Glutamatergic neuron (in vitro differentiated cells): ENCODE data around the gene DEXI. TPM values are rescaled to one million over a fixed set of nuclear protein-coding genes. Genes with fewer than 3 reads are reported as not detected.

Source experiments
- DNase-seq: peaks from one replicate; pipeline ENCODE4 v3.0.0; 2022
- H3K27ac Mint-ChIP-seq: one replicate; pipeline ENCODE4 v1.8.0; 2020; ENCODE audit warnings: mild to moderate bottlenecking, mixed read lengths, inconsistent platforms; ENCODE audit not compliant: unreplicated experiment
- H3K27me3 Mint-ChIP-seq: one replicate; pipeline ENCODE4 v1.8.0; 2020; ENCODE audit warnings: mild to moderate bottlenecking, moderate library complexity, mixed read lengths, inconsistent platforms; ENCODE audit not compliant: unreplicated experiment
- H3K36me3 Mint-ChIP-seq: one replicate; pipeline ENCODE4 v1.8.0; 2020; ENCODE audit warnings: mild to moderate bottlenecking, mixed read lengths, inconsistent platforms; ENCODE audit not compliant: unreplicated experiment
- H3K4me1 Mint-ChIP-seq: one replicate; pipeline ENCODE4 v1.8.0; 2020; ENCODE audit warnings: mild to moderate bottlenecking, low read depth, mixed read lengths, inconsistent platforms; ENCODE audit not compliant: unreplicated experiment
- H3K4me3 Mint-ChIP-seq: one replicate; pipeline ENCODE4 v1.8.0; 2020; ENCODE audit warnings: mild to moderate bottlenecking, mixed read lengths, inconsistent platforms; ENCODE audit not compliant: unreplicated experiment
- H3K9me3 Mint-ChIP-seq: one replicate; pipeline ENCODE4 v1.8.0; 2020; ENCODE audit warnings: mild to moderate bottlenecking, moderate library complexity, mixed read lengths, inconsistent platforms; ENCODE audit not compliant: unreplicated experiment
- total RNA-seq: library from RNA; stranded (reverse); fragmentation: NEBNext Ultra II Directional; extraction: Animal tissue kit (Norgen Biotek cat#: 25700); gene quantifications from one replicate; pipeline ENCODE4 v1.2.1, GENCODE V29; 2021; ENCODE audit not compliant: unreplicated experiment
- TF ChIP-seq, protein P1 (sequence below): fragments of 200-600 bp; sonication (generic); IDR thresholded peaks from one replicate; pipeline ENCODE4 v1.5.0; 2021; ENCODE audit not compliant: partially characterized antibody, unreplicated experiment

The DEXI gene
- total RNA-seq, 1 donor from 2014 or later, result 37.3 TPM

DNA sequence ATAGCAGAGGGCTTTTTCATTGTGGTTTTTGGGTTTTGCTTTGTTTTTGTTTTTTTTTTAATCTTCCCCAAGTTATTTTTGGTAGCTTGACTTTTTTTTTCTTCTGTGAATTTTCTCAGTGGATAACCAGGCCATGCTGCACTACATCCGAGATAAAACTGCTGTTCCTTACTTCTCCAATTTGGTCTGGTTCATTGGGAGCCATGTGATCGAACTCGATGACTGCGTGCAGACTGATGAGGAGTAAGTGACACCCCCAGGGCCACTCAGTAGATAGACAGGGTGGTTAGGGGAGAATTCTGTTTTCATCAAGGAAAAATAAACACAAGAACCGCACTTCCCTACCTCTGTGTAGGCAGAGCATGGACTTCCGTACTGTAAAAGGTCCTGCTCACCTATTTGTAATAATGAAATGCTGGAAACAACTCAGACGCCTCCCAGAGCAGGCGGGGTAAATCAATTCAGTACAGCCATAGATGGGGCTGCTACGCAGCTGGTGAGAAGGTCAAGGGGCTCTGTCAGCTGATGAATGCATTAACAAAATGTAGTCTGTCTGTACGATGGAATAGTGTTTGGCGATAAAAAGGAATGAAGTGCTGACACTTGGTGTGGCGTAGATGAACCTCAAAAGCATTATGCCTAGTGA, 30.7 kb upstream of the DEXI start:
- no peak for DNase-seq
- H3K4me3 Mint-ChIP-seq, result no peak overlapping the region
- no peaks in the 10 kb centered on the region for H3K36me3 Mint-ChIP-seq
- peaks cover 2% of the 10 kb centered on the region for H3K27me3 Mint-ChIP-seq
- peaks cover 4% of the 10 kb centered on the region for H3K9me3 Mint-ChIP-seq
- H3K4me1 Mint-ChIP-seq, result peaks cover 25% of the 10 kb centered on the region
- TF ChIP-seq, protein P1, sequence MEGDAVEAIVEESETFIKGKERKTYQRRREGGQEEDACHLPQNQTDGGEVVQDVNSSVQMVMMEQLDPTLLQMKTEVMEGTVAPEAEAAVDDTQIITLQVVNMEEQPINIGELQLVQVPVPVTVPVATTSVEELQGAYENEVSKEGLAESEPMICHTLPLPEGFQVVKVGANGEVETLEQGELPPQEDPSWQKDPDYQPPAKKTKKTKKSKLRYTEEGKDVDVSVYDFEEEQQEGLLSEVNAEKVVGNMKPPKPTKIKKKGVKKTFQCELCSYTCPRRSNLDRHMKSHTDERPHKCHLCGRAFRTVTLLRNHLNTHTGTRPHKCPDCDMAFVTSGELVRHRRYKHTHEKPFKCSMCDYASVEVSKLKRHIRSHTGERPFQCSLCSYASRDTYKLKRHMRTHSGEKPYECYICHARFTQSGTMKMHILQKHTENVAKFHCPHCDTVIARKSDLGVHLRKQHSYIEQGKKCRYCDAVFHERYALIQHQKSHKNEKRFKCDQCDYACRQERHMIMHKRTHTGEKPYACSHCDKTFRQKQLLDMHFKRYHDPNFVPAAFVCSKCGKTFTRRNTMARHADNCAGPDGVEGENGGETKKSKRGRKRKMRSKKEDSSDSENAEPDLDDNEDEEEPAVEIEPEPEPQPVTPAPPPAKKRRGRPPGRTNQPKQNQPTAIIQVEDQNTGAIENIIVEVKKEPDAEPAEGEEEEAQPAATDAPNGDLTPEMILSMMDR, result no peak
- peak overlapping the region; percentile 3 for H3K27ac Mint-ChIP-seq

DNA sequence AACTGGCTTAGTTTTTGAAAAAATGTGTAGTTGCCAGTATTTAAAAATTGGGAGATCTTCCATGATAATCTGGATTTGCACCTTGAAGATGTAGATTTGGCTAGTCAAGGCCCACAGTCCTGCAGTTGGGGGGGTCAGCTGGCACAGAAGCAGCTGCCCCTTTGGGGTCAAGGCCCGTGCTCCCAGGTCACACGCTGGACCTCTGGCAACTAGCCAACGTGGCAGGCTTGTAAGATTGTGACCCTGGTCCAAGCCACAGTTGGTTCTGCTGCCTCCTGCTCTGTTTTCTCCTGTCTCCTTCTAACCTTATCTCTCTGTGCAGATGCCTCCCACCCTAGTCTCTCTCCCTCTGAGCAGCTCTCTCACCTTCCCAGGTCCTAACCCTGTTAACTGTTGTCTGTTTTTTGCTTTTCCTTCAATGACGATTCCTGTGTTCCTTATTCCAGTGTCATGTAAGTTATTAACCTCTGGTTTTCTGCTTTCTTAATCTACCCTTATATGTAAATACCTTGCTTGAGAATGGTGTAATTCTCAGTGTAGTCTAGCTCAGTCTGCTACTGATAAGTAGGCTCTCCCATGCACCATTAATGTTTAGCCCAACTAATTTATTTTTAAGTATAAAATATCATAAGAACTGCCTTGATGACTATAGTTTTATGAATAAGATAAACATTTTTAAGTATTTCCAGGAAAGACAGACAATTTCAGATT, 30.0 kb upstream of the DEXI start:
- Mint-ChIP-seq H3K4me1 (peaks cover 24% of the 10 kb centered on the region), H3K27me3 (peaks cover 2% of the 10 kb centered on the region), H3K9me3 (peaks cover 4% of the 10 kb centered on the region), H3K36me3 (no peaks in the 10 kb centered on the region), H3K4me3 (peak overlapping the region; percentile 1), H3K27ac (no peak overlapping the region)
- DNase-seq, result no peak
- TF ChIP-seq, protein P1, result no peak

DNA sequence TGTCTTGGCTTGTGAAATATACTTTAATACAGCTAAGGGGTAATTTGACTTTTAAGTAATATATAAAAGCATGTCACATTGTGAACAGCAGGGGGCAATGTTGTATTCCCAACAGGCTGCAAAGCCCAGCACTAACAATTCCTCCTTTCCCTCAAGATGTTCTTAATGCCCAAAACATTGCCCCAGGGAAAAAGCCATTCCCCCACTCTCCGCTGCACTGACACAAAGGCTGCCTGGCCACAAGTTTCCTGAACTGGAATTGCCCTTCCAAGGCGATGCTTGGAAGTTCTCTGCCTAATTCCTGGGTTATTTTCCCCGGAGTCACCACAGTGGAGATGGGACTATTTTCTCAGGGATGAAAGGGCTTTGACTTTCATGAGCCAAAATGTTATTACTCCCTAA, 29.3 kb upstream of the DEXI start:
- peaks cover 2% of the 10 kb centered on the region for H3K27me3 Mint-ChIP-seq
- no peak overlapping the region for H3K27ac Mint-ChIP-seq
- DNase-seq, result peak; percentile 39
- H3K4me3 Mint-ChIP-seq, result no peak overlapping the region
- H3K36me3 Mint-ChIP-seq, result no peaks in the 10 kb centered on the region
- peaks cover 4% of the 10 kb centered on the region for H3K9me3 Mint-ChIP-seq
- TF ChIP-seq, protein P1, result peak; percentile 93
- peaks cover 18% of the 10 kb centered on the region for H3K4me1 Mint-ChIP-seq

DNA sequence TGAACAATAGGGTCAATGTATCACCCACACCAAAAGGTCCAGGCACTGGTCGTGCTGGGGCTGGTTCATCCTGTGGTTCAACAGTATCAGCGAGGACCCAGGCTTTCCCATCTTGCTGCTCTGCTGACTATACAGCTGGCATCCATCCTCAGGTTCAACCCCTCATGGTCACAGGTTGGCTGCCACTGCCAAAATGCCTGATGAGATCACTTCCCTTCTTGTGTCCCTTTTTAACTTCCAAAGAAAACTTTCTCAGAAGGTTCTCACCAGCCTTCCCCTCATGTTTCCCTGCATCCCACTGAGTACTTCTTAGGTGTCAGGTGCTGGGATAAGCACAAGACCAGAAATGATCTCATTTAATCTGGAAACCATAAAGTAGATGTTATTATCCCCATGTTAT, 27.8 kb upstream of the DEXI start:
- TF ChIP-seq, protein P1, result no peak
- no peaks in the 10 kb centered on the region for H3K36me3 Mint-ChIP-seq
- no peak overlapping the region for H3K27ac Mint-ChIP-seq
- peaks cover 15% of the 10 kb centered on the region for H3K4me1 Mint-ChIP-seq
- no peak for DNase-seq
- peaks cover 4% of the 10 kb centered on the region for H3K9me3 Mint-ChIP-seq
- no peaks in the 10 kb centered on the region for H3K27me3 Mint-ChIP-seq
- H3K4me3 Mint-ChIP-seq, result no peak overlapping the region

DNA sequence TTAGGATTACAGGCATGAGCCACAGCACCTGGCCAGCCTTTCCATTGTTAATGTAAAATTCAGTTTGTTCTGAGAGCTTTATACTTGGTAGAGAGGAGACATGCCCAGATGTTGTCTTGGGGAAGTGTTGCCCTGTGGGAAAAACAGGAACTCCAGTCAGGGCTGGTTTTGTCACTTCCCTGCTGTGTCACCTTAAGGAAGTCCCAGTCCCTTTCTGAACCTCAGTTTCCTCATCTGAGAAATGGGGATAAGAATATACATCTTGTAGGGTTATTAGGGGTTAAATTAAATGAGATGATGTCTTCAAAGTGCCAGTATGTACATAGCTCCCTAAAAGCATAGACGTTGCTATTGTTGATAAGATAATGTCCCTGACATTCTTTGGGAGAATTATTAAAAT, 27.3 kb upstream of the DEXI start:
- no peaks in the 10 kb centered on the region for H3K36me3 Mint-ChIP-seq
- peaks cover 3% of the 10 kb centered on the region for H3K27me3 Mint-ChIP-seq
- no peak overlapping the region for H3K4me3 Mint-ChIP-seq
- TF ChIP-seq, protein P1, result no peak
- H3K9me3 Mint-ChIP-seq, result peaks cover 4% of the 10 kb centered on the region
- no peak overlapping the region for H3K27ac Mint-ChIP-seq
- no peak for DNase-seq
- H3K4me1 Mint-ChIP-seq, result peaks cover 19% of the 10 kb centered on the region
